ENCODE measurements around the gene C10orf143.

DNA sequence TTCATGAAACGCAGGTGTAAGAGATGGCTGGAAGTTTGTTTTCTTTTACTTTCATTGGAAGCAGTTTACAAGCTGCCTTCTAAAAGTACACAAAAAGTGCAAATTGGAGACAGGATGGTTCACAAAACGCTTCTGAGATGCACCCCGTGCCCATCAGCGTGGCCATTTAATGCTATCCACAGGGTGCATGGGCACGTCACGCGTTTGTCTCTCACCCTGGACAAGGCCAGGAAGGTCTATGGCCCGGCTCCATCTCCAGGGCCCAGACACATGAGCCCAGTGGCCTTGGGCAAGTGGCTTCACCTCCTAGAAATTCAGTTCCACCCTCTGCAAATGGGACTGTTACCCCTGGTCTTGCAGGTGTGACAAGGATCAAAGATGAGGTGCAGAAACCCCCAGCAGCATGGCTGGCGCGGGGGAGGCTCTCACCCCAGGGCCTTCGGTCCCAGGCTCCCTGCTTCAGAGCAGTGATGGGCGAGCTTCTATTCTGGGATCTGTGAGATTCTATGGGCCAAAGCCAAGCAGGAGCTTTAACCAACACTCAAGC lies 85.8 kb downstream of the C10orf143 start:
- TF ChIP-seq, protein P1, sequence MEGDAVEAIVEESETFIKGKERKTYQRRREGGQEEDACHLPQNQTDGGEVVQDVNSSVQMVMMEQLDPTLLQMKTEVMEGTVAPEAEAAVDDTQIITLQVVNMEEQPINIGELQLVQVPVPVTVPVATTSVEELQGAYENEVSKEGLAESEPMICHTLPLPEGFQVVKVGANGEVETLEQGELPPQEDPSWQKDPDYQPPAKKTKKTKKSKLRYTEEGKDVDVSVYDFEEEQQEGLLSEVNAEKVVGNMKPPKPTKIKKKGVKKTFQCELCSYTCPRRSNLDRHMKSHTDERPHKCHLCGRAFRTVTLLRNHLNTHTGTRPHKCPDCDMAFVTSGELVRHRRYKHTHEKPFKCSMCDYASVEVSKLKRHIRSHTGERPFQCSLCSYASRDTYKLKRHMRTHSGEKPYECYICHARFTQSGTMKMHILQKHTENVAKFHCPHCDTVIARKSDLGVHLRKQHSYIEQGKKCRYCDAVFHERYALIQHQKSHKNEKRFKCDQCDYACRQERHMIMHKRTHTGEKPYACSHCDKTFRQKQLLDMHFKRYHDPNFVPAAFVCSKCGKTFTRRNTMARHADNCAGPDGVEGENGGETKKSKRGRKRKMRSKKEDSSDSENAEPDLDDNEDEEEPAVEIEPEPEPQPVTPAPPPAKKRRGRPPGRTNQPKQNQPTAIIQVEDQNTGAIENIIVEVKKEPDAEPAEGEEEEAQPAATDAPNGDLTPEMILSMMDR (conservative IDR thresholded peaks at IDR 0.05; ENCODE audit: low read depth, low read length): no peak
- TF ChIP-seq POLR2A (IDR thresholded peaks at IDR 0.05; ENCODE audit: low read depth, low read length) (no peak), RFX5 (IDR thresholded peaks at IDR 0.05; ENCODE audit: low read depth, low read length) (no peak), FOS (IDR thresholded peaks at IDR 0.05; ENCODE audit: low read depth, low read length) (no peak), RAD21 (IDR thresholded peaks at IDR 0.05; ENCODE audit: low read length) (no peak), MXI1 (IDR thresholded peaks at IDR 0.05; ENCODE audit: borderline replicate concordance, low read depth, low read length) (no peak)
- TF ChIP-seq, protein P2, sequence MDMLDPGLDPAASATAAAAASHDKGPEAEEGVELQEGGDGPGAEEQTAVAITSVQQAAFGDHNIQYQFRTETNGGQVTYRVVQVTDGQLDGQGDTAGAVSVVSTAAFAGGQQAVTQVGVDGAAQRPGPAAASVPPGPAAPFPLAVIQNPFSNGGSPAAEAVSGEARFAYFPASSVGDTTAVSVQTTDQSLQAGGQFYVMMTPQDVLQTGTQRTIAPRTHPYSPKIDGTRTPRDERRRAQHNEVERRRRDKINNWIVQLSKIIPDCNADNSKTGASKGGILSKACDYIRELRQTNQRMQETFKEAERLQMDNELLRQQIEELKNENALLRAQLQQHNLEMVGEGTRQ (IDR thresholded peaks at IDR 0.05; ENCODE audit: low read depth, low read length): no peak
